Epithelial cell of proximal tubule (primary cell): ENCODE results near the gene APOH. TPM values are rescaled to one million over a fixed set of nuclear protein-coding genes. Genes with fewer than 3 reads are reported as not detected.

ENCODE experiments used
- DNase-seq: peaks from one replicate; pipeline ENCODE4 v3.0.0-alpha.2; 2011; ENCODE audit warnings: low read depth
- H3K4me3 ChIP-seq: 2 replicates; pipeline ENCODE4 v1.5.1; 2011; ENCODE audit warnings: low read depth, mild to moderate bottlenecking, low read length
- CTCF ChIP-seq: conservative IDR thresholded peaks from 2 replicates; pipeline ENCODE4 v1.5.1; 2012; ENCODE audit warnings: low read depth, mild to moderate bottlenecking, low read length
- total RNA-seq: library from RNA; depleted of rRNA; stranded (reverse); fragments of >200 nt; gene quantifications from 2 replicates; pipeline ENCODE4 v1.2.3, GENCODE V29; 2015

Gene APOH
- total RNA-seq, 1 donor from 2014 or later: not detected

GRCh38 chr17:66271512-66271911 lies 42.3 kb upstream of the APOH start:
- no peak overlapping the region for H3K4me3 ChIP-seq
- no peak for TF ChIP-seq CTCF
- no peak for DNase-seq

- no peak for TF ChIP-seq CTCF
- no peak for DNase-seq
- no peak overlapping the region for H3K4me3 ChIP-seq
Observed at GRCh38 chr17:66270106-66270505, 40.9 kb upstream of the APOH start.

GRCh38 chr17:66268247-66268927 lies 39.2 kb upstream of the APOH start:
- H3K4me3 ChIP-seq: no peak overlapping the region
- peak; percentile 73 for DNase-seq
- no peak for TF ChIP-seq CTCF

GRCh38 chr17:66264696-66265095 lies 35.5 kb upstream of the APOH start:
- DNase-seq: no peak
- no peak for TF ChIP-seq CTCF
- H3K4me3 ChIP-seq: no peak overlapping the region

GRCh38 chr17:66262767-66263166 lies 33.6 kb upstream of the APOH start:
- no peak for TF ChIP-seq CTCF
- DNase-seq: no peak
- H3K4me3 ChIP-seq: no peak overlapping the region

GRCh38 chr17:66260688-66261087 lies 31.5 kb upstream of the APOH start:
- TF ChIP-seq CTCF: no peak
- DNase-seq: no peak
- H3K4me3 ChIP-seq: no peak overlapping the region

GRCh38 chr17:66260275-66260674 lies 31.1 kb upstream of the APOH start:
- no peak for DNase-seq
- TF ChIP-seq CTCF: no peak
- no peak overlapping the region for H3K4me3 ChIP-seq
